H1 (cell line): ENCODE results near the gene MREG. TPM values are rescaled to one million over a fixed set of nuclear protein-coding genes. Genes with fewer than 3 reads are reported as not detected.

Source experiments
- CTCF ChIA-PET: fragments of 300-600 bp; sonication (Branson Sonifier 250); formaldehyde crosslinking; loops from one replicate; lab custom pipeline; 2021; ENCODE audit not compliant: partially characterized antibody; lab: Charles Lee
- POLR2A ChIA-PET: fragments of 300-600 bp; sonication (Branson Sonifier 250); formaldehyde crosslinking; loops from one replicate; lab custom pipeline; 2021; ENCODE audit warnings: inconsistent platforms; ENCODE audit not compliant: partially characterized antibody; lab: Charles Lee
- DNase-seq, 2 experiments: peaks; one replicate each; pipeline versions ENCODE4 v3.0.0 to v3.0.0-alpha.2; 2010 to 2022; ENCODE audit warnings: low spot score in 2 of 2, low read depth in 1 of 2, mixed read lengths in 1 of 2
- FAIRE-seq: peaks from 2 replicates; lab custom pipeline; 2011; peaks lifted over from hg19 to GRCh38; lab: Jason Lieb, UNC
- H2AFZ ChIP-seq: 2 replicates; pipeline ENCODE4 v1.8.1; 2012; ENCODE audit warnings: low read length, inconsistent platforms
- H2AK5ac ChIP-seq: 2 replicates; pipeline ENCODE4 v1.6.1; 2013; ENCODE audit warnings: low read depth, low read length
- H2BK120ac ChIP-seq: replicated peaks from 2 replicates; pipeline ENCODE3; 2013; ENCODE audit warnings: low read depth, low read length, inconsistent platforms
- H2BK12ac ChIP-seq: 2 replicates; pipeline ENCODE4 v1.6.1; 2013; ENCODE audit warnings: low read depth, low read length
- H2BK15ac ChIP-seq: 2 replicates; pipeline ENCODE4 v1.6.1; 2013; ENCODE audit warnings: low read length
- H2BK20ac ChIP-seq: 2 replicates; pipeline ENCODE4 v1.6.1; 2013; ENCODE audit warnings: low read length
- H2BK5ac ChIP-seq: 2 replicates; pipeline ENCODE4 v1.6.1; 2013; ENCODE audit warnings: low read depth, low read length
- H3K14ac ChIP-seq: 2 replicates; pipeline ENCODE4 v1.6.1; 2013; ENCODE audit warnings: inconsistent platforms; ENCODE audit not compliant: insufficient read length
- H3K18ac ChIP-seq: 2 replicates; pipeline ENCODE4 v1.6.1; 2013; ENCODE audit warnings: low read length; ENCODE audit errors: extremely low read depth
- H3K23ac ChIP-seq: 2 replicates; pipeline ENCODE4 v1.6.1; 2013; ENCODE audit warnings: inconsistent platforms; ENCODE audit not compliant: insufficient read length
- H3K23me2 ChIP-seq: 2 replicates; pipeline ENCODE4 v1.6.1; 2013; ENCODE audit warnings: low read depth, low read length
- H3K27ac ChIP-seq: 2 replicates; pipeline ENCODE4 v1.6.1; 2011; ENCODE audit warnings: low read depth, low read length, inconsistent platforms
- H3K27me3 ChIP-seq, 4 experiments: replicated peaks in 1 of 4; 1 replicate in 1 of 4; 2 replicates in 3 of 4; pipeline versions ENCODE4 v1.6.1 to v1.8.1; 2011 to 2013; ENCODE audit warnings: low read length in 3 of 4, mild to moderate bottlenecking in 3 of 4, inconsistent platforms in 2 of 4, mixed read lengths in 2 of 4, moderate library complexity in 1 of 4; ENCODE audit not compliant: control insufficient read depth in 3 of 4, insufficient read depth in 3 of 4; ENCODE audit errors: extremely low read depth in 1 of 4
- H3K36me3 ChIP-seq, 4 experiments: 2 replicates each; pipeline versions ENCODE4 v1.6.1 to v1.8.1; 2011 to 2013; ENCODE audit warnings: mild to moderate bottlenecking in 4 of 4, low read length in 3 of 4, moderate library complexity in 2 of 4, control low read depth in 1 of 4, inconsistent platforms in 1 of 4; ENCODE audit not compliant: insufficient read depth in 4 of 4, control insufficient read depth in 2 of 4
- H3K4ac ChIP-seq: replicated peaks from 2 replicates; pipeline ENCODE3; 2013; ENCODE audit warnings: low read length, low read depth, mixed read lengths, inconsistent platforms; ENCODE audit not compliant: insufficient read length
- H3K4me1 ChIP-seq, 4 experiments: replicated peaks in 1 of 4; 1 replicate in 1 of 4; 2 replicates in 3 of 4; pipeline versions ENCODE4 v1.6.1 to v1.8.1; 2011 to 2013; ENCODE audit warnings: low read length in 3 of 4, inconsistent platforms in 2 of 4, mixed read lengths in 1 of 4; ENCODE audit not compliant: insufficient read depth in 4 of 4, control insufficient read depth in 3 of 4
- H3K4me2 ChIP-seq, 2 experiments: 2 replicates each; pipeline versions ENCODE4 v1.6.1 to v1.8.1; 2011 to 2013; ENCODE audit warnings: low read depth in 2 of 2, low read length in 2 of 2, control low read depth in 1 of 2, inconsistent platforms in 1 of 2, mild to moderate bottlenecking in 1 of 2; ENCODE audit not compliant: insufficient read depth in 1 of 2
- H3K4me3 ChIP-seq, 4 experiments: fragments of 200-600, 300-600 bp in 1 of 4; sonication (generic), shearing (Covaris generic), sonication (Bioruptor Twin) in 1 of 4; 2 replicates each; pipeline versions ENCODE4 v1.5.1 to v1.8.1; 2011 to 2016; ENCODE audit warnings: low read length in 4 of 4, low read depth in 3 of 4, control low read depth in 2 of 4, inconsistent platforms in 2 of 4, mild to moderate bottlenecking in 2 of 4, mixed read lengths in 1 of 4, moderate library complexity in 1 of 4; ENCODE audit not compliant: insufficient read depth in 2 of 4; ENCODE audit errors: extremely low read depth in 1 of 4
- H3K56ac ChIP-seq: replicated peaks from 2 replicates; pipeline ENCODE3; 2013; ENCODE audit warnings: low read depth, mild to moderate bottlenecking, mixed read lengths, low read length, inconsistent platforms; ENCODE audit not compliant: insufficient read length
- H3K79me1 ChIP-seq: 2 replicates; pipeline ENCODE4 v1.6.1; 2013; ENCODE audit warnings: low read depth, low read length, control low read depth
- H3K79me2 ChIP-seq, 2 experiments: 2 replicates each; pipeline versions ENCODE4 v1.6.1 to v1.8.1; 2012 to 2013; ENCODE audit warnings: low read length in 2 of 2, mild to moderate bottlenecking in 2 of 2, inconsistent platforms in 1 of 2; ENCODE audit not compliant: insufficient read depth in 2 of 2, control insufficient read depth in 1 of 2
- H3K9ac ChIP-seq, 4 experiments: replicated peaks in 1 of 4; 1 replicate in 1 of 4; 2 replicates in 3 of 4; pipeline versions ENCODE4 v1.6.1 to v1.8.1; 2011 to 2013; ENCODE audit warnings: low read depth in 3 of 4, low read length in 3 of 4, control low read depth in 2 of 4, mild to moderate bottlenecking in 2 of 4, moderate library complexity in 2 of 4, inconsistent platforms in 1 of 4; ENCODE audit errors: extremely low read depth in 1 of 4
- H3K9me3 ChIP-seq, 2 experiments: 2 replicates each; pipeline versions ENCODE4 v1.6.1 to v1.8.1; 2012 to 2013; ENCODE audit warnings: mild to moderate bottlenecking in 2 of 2, moderate library complexity in 2 of 2, control low read depth in 1 of 2, inconsistent platforms in 1 of 2, low read depth in 1 of 2, low read length in 1 of 2, mixed read lengths in 1 of 2; ENCODE audit not compliant: insufficient read depth in 2 of 2
- H4K20me1 ChIP-seq, 2 experiments: replicated peaks in 1 of 2; 2 replicates each; pipeline versions ENCODE3 to v1.8.1; 2011 to 2013; ENCODE audit warnings: inconsistent platforms in 2 of 2, low read length in 2 of 2, mild to moderate bottlenecking in 1 of 2; ENCODE audit not compliant: insufficient read depth in 2 of 2, control insufficient read depth in 1 of 2
- H4K5ac ChIP-seq: 2 replicates; pipeline ENCODE4 v1.6.1; 2013; ENCODE audit warnings: low read length, low read depth, mixed read lengths, inconsistent platforms; ENCODE audit not compliant: insufficient read length
- H4K8ac ChIP-seq: 2 replicates; pipeline ENCODE4 v1.8.0; 2013; ENCODE audit warnings: mild to moderate bottlenecking, moderate library complexity, low read length, inconsistent platforms; ENCODE audit not compliant: insufficient read depth; ENCODE audit errors: extremely low read depth
- H4K91ac ChIP-seq: replicated peaks from 2 replicates; pipeline ENCODE3; 2013; ENCODE audit warnings: low read length, mixed read lengths, inconsistent platforms; ENCODE audit not compliant: insufficient read length
- BRCA1 ChIP-seq: IDR thresholded peaks from 2 replicates; pipeline ENCODE4 v1.6.1; 2012; ENCODE audit warnings: low read depth, low read length, improper control_type of control experiment
- CHD1 ChIP-seq: IDR thresholded peaks from 2 replicates; pipeline ENCODE4 v1.6.1; 2012; ENCODE audit warnings: low read depth, low read length, improper control_type of control experiment
- CTBP2 ChIP-seq: IDR thresholded peaks from 2 replicates; pipeline ENCODE4 v1.7.0; 2011; ENCODE audit warnings: borderline replicate concordance, mild to moderate bottlenecking, moderate library complexity, mixed read lengths, low read length; ENCODE audit not compliant: insufficient read depth, insufficient read length
- EP300 ChIP-seq, 2 experiments: IDR thresholded peaks; 1 replicate in 1 of 2; 2 replicates in 1 of 2; pipeline ENCODE4 v1.6.1; 2011 to 2012; ENCODE audit warnings: low read depth in 2 of 2, low read length in 2 of 2, mild to moderate bottlenecking in 2 of 2, borderline replicate concordance in 1 of 2, inconsistent platforms in 1 of 2, moderate library complexity in 1 of 2
- HDAC6 ChIP-seq: IDR thresholded peaks from one replicate; pipeline ENCODE4 v1.7.1; 2012; ENCODE audit warnings: low read depth, mild to moderate bottlenecking, inconsistent platforms, low read length, moderate library complexity
- SIX5 ChIP-seq: IDR thresholded peaks from 2 replicates; pipeline ENCODE4 v1.6.1; 2011; ENCODE audit warnings: mild to moderate bottlenecking, low read depth, low read length
- SP1 ChIP-seq: IDR thresholded peaks from 2 replicates; pipeline ENCODE4 v1.6.1; 2011; ENCODE audit warnings: low read depth, low read length
- SRF ChIP-seq: IDR thresholded peaks from 2 replicates; pipeline ENCODE4 v1.6.1; 2011; ENCODE audit warnings: mild to moderate bottlenecking, low read depth, low read length, moderate library complexity
- WGBS, 2 experiments: shearing (Covaris generic) in 1 of 2; methylation state at CpG; one replicate each; pipeline versions ENCODE4 v1.1.6 to v1.1.7; 2013 to 2015; ENCODE audit warnings: low lambda C conversion rate in 2 of 2, mixed read lengths in 2 of 2, inconsistent platforms in 1 of 2, low coverage in 1 of 2, missing lambda C conversion rate in 1 of 2; ENCODE audit not compliant: insufficient replicate concordance in 2 of 2, insufficient coverage in 1 of 2, insufficient read length in 1 of 2; ENCODE audit errors: extremely low coverage in 1 of 2, missing lambda C conversion rate in 1 of 2; 5-methylcytosine and 5-hydroxymethylcytosine counted together
- polyA plus RNA-seq, 7 experiments: library from polyadenylated mRNA; depleted of rRNA in 3 of 7; stranded (reverse) in 5 of 7; unstranded in 2 of 7; fragments of >200 nt in 5 of 7; fragments of 200-250 nt in 2 of 7; gene quantifications; 1 replicate in 5 of 7; 2 replicates in 1 of 7; 4 replicates in 1 of 7; pipeline versions ENCODE4 v1.2.1 to v1.2.3, GENCODE V29; 2011 to 2013; ENCODE audit warnings: missing spikeins in 2 of 7, mixed read lengths in 2 of 7
- total RNA-seq: library from RNA; stranded (reverse); fragmentation: NEBNext Ultra II Directional; extraction: Animal tissue kit (Norgen Biotek cat#: 25700); gene quantifications from 2 replicates; pipeline ENCODE4 v1.2.1, GENCODE V29; 2021
- TF ChIP-seq, protein P1 (sequence below), 3 experiments: IDR thresholded peaks; 1 replicate in 2 of 3; 2 replicates in 1 of 3; pipeline versions ENCODE4 v1.5.1 to v1.6.1; 2011; ENCODE audit warnings: low read length in 3 of 3, mild to moderate bottlenecking in 3 of 3, inconsistent platforms in 2 of 3, low read depth in 1 of 3, moderate library complexity in 1 of 3; ENCODE audit not compliant: insufficient read depth in 1 of 3; ENCODE audit errors: control extremely low read depth in 1 of 3

Gene MREG
- total and polyA plus RNA-seq, 2 of the 8 experiments (the other 6 are each of a cell fraction or from before 2014, with no cell fraction given), result 7.5 to 31.9 TPM

DNA sequence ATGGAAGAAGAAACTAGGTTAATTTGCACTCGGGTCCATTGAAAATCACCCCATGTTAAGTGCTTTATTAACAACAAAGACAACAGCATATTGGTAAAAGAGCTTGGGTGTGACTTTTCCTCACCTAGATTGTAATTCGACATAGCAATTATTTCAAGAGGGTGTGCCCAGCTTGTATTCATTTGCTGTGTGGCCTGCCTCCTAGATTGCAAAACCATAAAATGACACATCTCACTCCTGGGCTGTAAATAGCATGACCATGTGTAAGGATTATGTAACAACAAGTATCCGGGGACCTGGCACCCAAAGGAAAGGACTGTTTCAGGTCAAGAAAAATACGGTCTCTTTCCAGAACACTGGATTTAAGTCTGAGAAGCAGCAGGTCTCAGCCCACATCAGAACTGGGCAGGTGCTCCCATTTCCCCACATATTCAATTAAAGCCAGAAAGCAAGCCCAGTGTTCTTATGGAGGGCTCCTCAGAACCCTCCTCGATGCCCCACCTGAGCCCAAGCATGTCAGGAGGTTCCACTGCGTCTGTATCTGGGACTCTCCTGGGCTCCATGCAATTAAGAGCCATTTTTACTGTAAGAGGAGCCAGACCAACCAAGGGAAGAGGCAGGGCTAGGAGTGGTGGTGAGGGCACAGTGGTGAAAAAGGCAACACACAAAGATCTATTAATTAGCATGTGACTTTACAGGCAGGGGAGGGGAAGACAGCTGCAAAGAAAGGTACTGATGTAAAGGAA, 39.2 kb downstream of the MREG start:
- H3K36me3 ChIP-seq, result no peaks in the 10 kb centered on the region; a peak in 1 of 8 replicates
- FAIRE-seq (no peak), DNase-seq (no peak)
- H4K8ac ChIP-seq, result no peak overlapping the region
- H2AFZ ChIP-seq, result no peak overlapping the region
- no peak overlapping the region for H3K9ac ChIP-seq
- H4K20me1 ChIP-seq, result peaks cover 0 to 2% of the 10 kb centered on the region in 2 experiments
- no peak overlapping the region for H4K5ac ChIP-seq
- H3K56ac ChIP-seq, result no peak overlapping the region
- no peak overlapping the region for H3K27ac ChIP-seq
- H2BK120ac ChIP-seq, result no peak overlapping the region
- H3K18ac ChIP-seq, result no peak overlapping the region
- CTCF ChIA-PET, result interaction anchor here (1.9 to 2.1 kb wide), 2 partner anchors 38 to 60 kb away, joined by 6 to 8 read pairs; no protein-coding TSS in a partner anchor
- no peak overlapping the region for H3K23ac ChIP-seq
- no peak overlapping the region for H3K4ac ChIP-seq
- H3K4me2 ChIP-seq, result peak overlapping the region; percentile 6 to 31; a peak in 3 of 4 replicates
- H2BK12ac ChIP-seq, result 0 out of 2 replicates have a peak overlapping the region, but pooled peaks have one; percentile 17
- peaks cover 9% of the 10 kb centered on the region for H3K79me1 ChIP-seq
- WGBS, 2 experiments, result 89% methylated on average over 6 of the region's 6 CpGs; no CpG with 5 or more reads in 1 of the 2 experiments
- no peak overlapping the region for H3K4me3 ChIP-seq
- H3K9me3 ChIP-seq, result peaks cover 0 to 4% of the 10 kb centered on the region in 2 experiments; a peak in 1 of 4 replicates
- no peak overlapping the region for H4K91ac ChIP-seq
- POLR2A ChIA-PET, result no interaction called here
- peak overlapping the region; percentile 20; the same call in 1 of the 2 replicates for H2AK5ac ChIP-seq
- H3K4me1 ChIP-seq, result peaks cover 0 to 14% (median 7%) of the 10 kb centered on the region in 4 experiments; a peak in 3 of 7 replicates
- no peaks in the 10 kb centered on the region; the same call in 1 of the 2 replicates for H3K23me2 ChIP-seq
- no peak overlapping the region for H2BK20ac ChIP-seq
- H3K79me2 ChIP-seq, result peaks cover 0 to 64% of the 10 kb centered on the region in 2 experiments; a peak in 2 of 4 replicates
- no peaks in the 10 kb centered on the region for H3K27me3 ChIP-seq
- H2BK15ac ChIP-seq, result no peak overlapping the region
- no peak overlapping the region for H3K14ac ChIP-seq
- no peak overlapping the region for H2BK5ac ChIP-seq
- TF ChIP-seq CTBP2 (no peak), CHD1 (no peak), HDAC6 (no peak), SIX5 (no peak), EP300 (IDR thresholded peaks at IDR 0.05; ENCODE audit: borderline replicate concordance in 1 of 2, low read depth in 2 of 2, low read length in 2 of 2) (no peak), SP1 (no peak), SRF (no peak), BRCA1 (no peak)
- TF ChIP-seq, protein P1, sequence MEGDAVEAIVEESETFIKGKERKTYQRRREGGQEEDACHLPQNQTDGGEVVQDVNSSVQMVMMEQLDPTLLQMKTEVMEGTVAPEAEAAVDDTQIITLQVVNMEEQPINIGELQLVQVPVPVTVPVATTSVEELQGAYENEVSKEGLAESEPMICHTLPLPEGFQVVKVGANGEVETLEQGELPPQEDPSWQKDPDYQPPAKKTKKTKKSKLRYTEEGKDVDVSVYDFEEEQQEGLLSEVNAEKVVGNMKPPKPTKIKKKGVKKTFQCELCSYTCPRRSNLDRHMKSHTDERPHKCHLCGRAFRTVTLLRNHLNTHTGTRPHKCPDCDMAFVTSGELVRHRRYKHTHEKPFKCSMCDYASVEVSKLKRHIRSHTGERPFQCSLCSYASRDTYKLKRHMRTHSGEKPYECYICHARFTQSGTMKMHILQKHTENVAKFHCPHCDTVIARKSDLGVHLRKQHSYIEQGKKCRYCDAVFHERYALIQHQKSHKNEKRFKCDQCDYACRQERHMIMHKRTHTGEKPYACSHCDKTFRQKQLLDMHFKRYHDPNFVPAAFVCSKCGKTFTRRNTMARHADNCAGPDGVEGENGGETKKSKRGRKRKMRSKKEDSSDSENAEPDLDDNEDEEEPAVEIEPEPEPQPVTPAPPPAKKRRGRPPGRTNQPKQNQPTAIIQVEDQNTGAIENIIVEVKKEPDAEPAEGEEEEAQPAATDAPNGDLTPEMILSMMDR (IDR thresholded peaks at IDR 0.05; ENCODE audit: control extremely low read depth in 1 of 3, insufficient read depth in 1 of 3, low read depth in 1 of 3, low read length in 3 of 3), result no peak
